ENCODE data around the gene AKAP13.

Gene AKAP13

DNA sequence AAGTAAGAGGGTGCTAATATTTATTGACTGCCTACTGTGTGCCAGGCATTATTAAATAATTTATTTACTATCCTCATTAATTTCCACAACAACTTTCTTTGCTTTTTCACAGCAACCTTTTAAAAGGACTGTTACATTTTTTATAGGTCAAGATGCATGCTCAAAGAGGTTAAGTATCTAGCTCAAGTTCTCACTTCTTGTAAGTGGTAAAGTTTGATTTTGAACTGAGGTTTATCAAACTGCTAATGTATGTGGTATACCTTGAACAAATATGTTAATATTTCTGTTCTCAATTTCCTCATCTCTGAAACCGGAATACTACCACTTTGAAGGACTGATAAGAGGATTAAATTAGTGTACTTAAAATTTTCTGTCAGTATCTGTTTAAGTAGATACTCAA lies 183.3 kb downstream of the AKAP13 start:
- Histone ChIP-seq H3K27me3 (ENCODE audit: low read depth, low read length) (no peaks in the 10 kb centered on the region), H3K4me1 (ENCODE audit: low read length) (no peaks in the 10 kb centered on the region), H2AFZ (ENCODE audit: low read depth, low read length) (no peak overlapping the region), H3K4me2 (ENCODE audit: low read length) (no peak overlapping the region), H3K4me3 (ENCODE audit: low read length) (no peak overlapping the region), H3K36me3 (replicated peaks; ENCODE audit: low read depth, low read length) (no peaks in the 10 kb centered on the region), H3K79me2 (ENCODE audit: low read length) (no peaks in the 10 kb centered on the region), H4K20me1 (ENCODE audit: insufficient read depth, low read length) (no peaks in the 10 kb centered on the region), H3K27ac (ENCODE audit: low read length) (no peak overlapping the region), H3K9me3 (ENCODE audit: insufficient read depth, low read length) (no peaks in the 10 kb centered on the region), H3K9ac (ENCODE audit: low read length) (no peak overlapping the region)
- no peak for TF ChIP-seq EZH2phosphoT487 (IDR thresholded peaks at IDR 0.05; ENCODE audit: low read depth)
- TF ChIP-seq, protein P1, sequence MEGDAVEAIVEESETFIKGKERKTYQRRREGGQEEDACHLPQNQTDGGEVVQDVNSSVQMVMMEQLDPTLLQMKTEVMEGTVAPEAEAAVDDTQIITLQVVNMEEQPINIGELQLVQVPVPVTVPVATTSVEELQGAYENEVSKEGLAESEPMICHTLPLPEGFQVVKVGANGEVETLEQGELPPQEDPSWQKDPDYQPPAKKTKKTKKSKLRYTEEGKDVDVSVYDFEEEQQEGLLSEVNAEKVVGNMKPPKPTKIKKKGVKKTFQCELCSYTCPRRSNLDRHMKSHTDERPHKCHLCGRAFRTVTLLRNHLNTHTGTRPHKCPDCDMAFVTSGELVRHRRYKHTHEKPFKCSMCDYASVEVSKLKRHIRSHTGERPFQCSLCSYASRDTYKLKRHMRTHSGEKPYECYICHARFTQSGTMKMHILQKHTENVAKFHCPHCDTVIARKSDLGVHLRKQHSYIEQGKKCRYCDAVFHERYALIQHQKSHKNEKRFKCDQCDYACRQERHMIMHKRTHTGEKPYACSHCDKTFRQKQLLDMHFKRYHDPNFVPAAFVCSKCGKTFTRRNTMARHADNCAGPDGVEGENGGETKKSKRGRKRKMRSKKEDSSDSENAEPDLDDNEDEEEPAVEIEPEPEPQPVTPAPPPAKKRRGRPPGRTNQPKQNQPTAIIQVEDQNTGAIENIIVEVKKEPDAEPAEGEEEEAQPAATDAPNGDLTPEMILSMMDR (IDR thresholded peaks at IDR 0.05; ENCODE audit: low read depth, low read length) = no peak

DNA sequence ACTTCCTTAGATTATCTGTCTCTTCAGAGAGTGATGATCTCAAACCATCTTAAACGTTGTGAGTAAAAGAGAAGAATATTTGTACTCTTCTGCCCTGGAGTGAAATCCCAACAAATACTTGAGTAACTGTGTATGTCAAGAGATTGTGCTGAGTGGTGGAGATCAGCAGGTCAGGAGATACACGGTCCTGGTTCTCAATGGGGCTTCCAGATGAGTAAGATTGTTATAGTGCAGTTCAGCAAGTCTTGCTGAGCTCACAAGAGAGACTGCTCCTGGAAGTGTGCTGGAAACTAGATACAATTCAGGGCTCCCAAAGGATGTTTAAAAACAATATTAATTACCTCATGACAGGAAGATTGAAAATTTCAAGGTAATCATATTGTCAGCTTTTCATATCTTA lies 184.3 kb downstream of the AKAP13 start:
- no peaks in the 10 kb centered on the region for H4K20me1 ChIP-seq (ENCODE audit: insufficient read depth, low read length)
- H3K9me3 ChIP-seq (ENCODE audit: insufficient read depth, low read length) = no peaks in the 10 kb centered on the region
- TF ChIP-seq, protein P1 (IDR thresholded peaks at IDR 0.05; ENCODE audit: low read depth, low read length) = no peak
- TF ChIP-seq EZH2phosphoT487 (IDR thresholded peaks at IDR 0.05; ENCODE audit: low read depth) = no peak
- no peaks in the 10 kb centered on the region for H3K4me1 ChIP-seq (ENCODE audit: low read length)
- no peaks in the 10 kb centered on the region for H3K27me3 ChIP-seq (ENCODE audit: low read depth, low read length)
- no peak overlapping the region for H3K9ac ChIP-seq (ENCODE audit: low read length)
- no peak overlapping the region for H3K27ac ChIP-seq (ENCODE audit: low read length)
- no peaks in the 10 kb centered on the region for H3K36me3 ChIP-seq (replicated peaks; ENCODE audit: low read depth, low read length)
- H3K4me3 ChIP-seq (ENCODE audit: low read length) = no peak overlapping the region
- H3K79me2 ChIP-seq (ENCODE audit: low read length) = no peaks in the 10 kb centered on the region
- H2AFZ ChIP-seq (ENCODE audit: low read depth, low read length) = no peak overlapping the region
- H3K4me2 ChIP-seq (ENCODE audit: low read length) = no peak overlapping the region

DNA sequence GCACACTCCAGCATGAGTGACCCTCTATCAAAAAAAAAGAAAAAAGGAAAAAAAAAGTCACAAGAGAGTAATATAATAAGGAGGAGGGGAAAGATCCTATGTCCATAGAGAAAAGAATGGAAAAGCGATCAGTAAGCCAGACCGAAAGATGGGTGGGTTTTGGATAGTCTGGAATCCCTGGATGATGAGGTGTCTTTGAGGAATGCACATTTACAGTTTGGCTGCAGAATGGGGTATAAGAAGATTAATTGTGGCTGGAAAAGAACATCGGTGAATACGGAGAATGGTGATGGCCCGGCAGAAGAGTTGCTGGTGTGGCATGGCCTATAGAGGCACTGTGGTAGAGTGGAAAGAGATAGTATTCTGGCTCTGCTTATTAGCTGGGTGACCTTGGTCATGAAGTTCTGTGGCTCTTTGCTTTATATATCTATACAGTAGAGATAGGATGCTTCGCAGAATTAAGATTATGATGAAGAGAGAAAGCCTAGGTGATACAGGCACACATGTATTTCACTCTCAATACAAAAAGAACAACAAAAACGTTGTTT lies 187.9 kb downstream of the AKAP13 start:
- no peak overlapping the region for H3K4me3 ChIP-seq (ENCODE audit: low read length)
- H3K4me2 ChIP-seq (ENCODE audit: low read length) = no peak overlapping the region
- no peak for TF ChIP-seq EZH2phosphoT487 (IDR thresholded peaks at IDR 0.05; ENCODE audit: low read depth)
- TF ChIP-seq, protein P1 (IDR thresholded peaks at IDR 0.05; ENCODE audit: low read depth, low read length) = no peak
- H3K27ac ChIP-seq (ENCODE audit: low read length) = no peak overlapping the region
- H3K9me3 ChIP-seq (ENCODE audit: insufficient read depth, low read length) = no peaks in the 10 kb centered on the region
- H3K4me1 ChIP-seq (ENCODE audit: low read length) = peaks cover 4% of the 10 kb centered on the region; the same call in 1 of the 2 replicates
- peaks cover 11% of the 10 kb centered on the region; the same call in 1 of the 2 replicates for H4K20me1 ChIP-seq (ENCODE audit: insufficient read depth, low read length)
- no peak overlapping the region for H3K9ac ChIP-seq (ENCODE audit: low read length)
- H2AFZ ChIP-seq (ENCODE audit: low read depth, low read length) = no peak overlapping the region
- no peaks in the 10 kb centered on the region for H3K36me3 ChIP-seq (replicated peaks; ENCODE audit: low read depth, low read length)
- H3K79me2 ChIP-seq (ENCODE audit: low read length) = peaks cover 4% of the 10 kb centered on the region; the same call in 1 of the 2 replicates
- H3K27me3 ChIP-seq (ENCODE audit: low read depth, low read length) = no peaks in the 10 kb centered on the region

DNA sequence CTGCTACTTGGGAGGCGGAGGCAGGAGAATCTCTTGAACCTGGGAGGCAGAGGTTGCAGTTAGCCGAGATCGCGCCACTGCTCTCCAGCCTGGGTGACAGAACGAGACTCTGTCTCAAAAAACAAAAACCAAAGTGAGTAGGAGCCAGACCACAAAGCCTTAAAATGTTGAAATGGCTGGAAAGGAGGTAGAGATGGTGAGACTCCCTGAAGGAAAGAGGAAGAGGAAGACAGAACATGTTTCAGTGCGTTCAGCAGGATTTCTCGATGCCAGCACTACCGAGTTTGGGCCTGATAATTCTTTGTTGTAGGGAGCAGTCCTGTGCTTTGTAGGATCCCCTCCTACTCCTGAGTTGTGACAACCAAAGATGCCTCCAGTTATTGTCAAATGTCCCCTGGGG lies 189.9 kb downstream of the AKAP13 start:
- Histone ChIP-seq H3K79me2 (ENCODE audit: low read length) (peaks cover 4% of the 10 kb centered on the region; the same call in 1 of the 2 replicates), H3K4me2 (ENCODE audit: low read length) (no peak overlapping the region), H2AFZ (ENCODE audit: low read depth, low read length) (no peak overlapping the region), H3K9ac (ENCODE audit: low read length) (no peak overlapping the region), H3K4me3 (ENCODE audit: low read length) (no peak overlapping the region), H3K27me3 (ENCODE audit: low read depth, low read length) (no peaks in the 10 kb centered on the region), H4K20me1 (ENCODE audit: insufficient read depth, low read length) (peaks cover 11% of the 10 kb centered on the region; the same call in 1 of the 2 replicates), H3K27ac (ENCODE audit: low read length) (no peak overlapping the region), H3K4me1 (ENCODE audit: low read length) (peaks cover 4% of the 10 kb centered on the region; the same call in 1 of the 2 replicates), H3K36me3 (replicated peaks; ENCODE audit: low read depth, low read length) (no peaks in the 10 kb centered on the region), H3K9me3 (ENCODE audit: insufficient read depth, low read length) (no peaks in the 10 kb centered on the region)
- TF ChIP-seq EZH2phosphoT487 (IDR thresholded peaks at IDR 0.05; ENCODE audit: low read depth) = no peak
- TF ChIP-seq, protein P1 (IDR thresholded peaks at IDR 0.05; ENCODE audit: low read depth, low read length) = no peak

Data from OCI-LY3 (cell line).